ENCODE results near the gene STEAP1. TPM values are rescaled to one million over a fixed set of nuclear protein-coding genes. Genes with fewer than 3 reads are reported as not detected.

Gene STEAP1
- total RNA-seq, 1 donor from 2014 or later, result 1.2 TPM

GRCh38 chr7:90165724-90166123, 11.5 kb downstream of the STEAP1 start:
- H3K27ac ChIP-seq (replicated peaks), result no peak overlapping the region
- DNase-seq, result no peak
- H3K36me3 ChIP-seq, result no peaks in the 10 kb centered on the region
- TF ChIP-seq CTCF (IDR thresholded peaks at IDR 0.05; ENCODE audit: borderline replicate concordance), result no peak
- intact Hi-C loops (cut with micrococcal nuclease), result no loop called here
- H3K9me3 ChIP-seq (replicated peaks), result peaks cover 11% of the 10 kb centered on the region
- H3K27me3 ChIP-seq (ENCODE audit: low read depth), result no peaks in the 10 kb centered on the region
- H3K4me3 ChIP-seq, result no peak overlapping the region
- H3K4me1 ChIP-seq, result no peaks in the 10 kb centered on the region

GRCh38 chr7:90166153-90166552, 11.9 kb downstream of the STEAP1 start:
- H3K27ac ChIP-seq (replicated peaks), result no peak overlapping the region
- no peak overlapping the region for H3K4me3 ChIP-seq
- H3K4me1 ChIP-seq, result no peaks in the 10 kb centered on the region
- DNase-seq, result no peak
- no peak for TF ChIP-seq CTCF (IDR thresholded peaks at IDR 0.05; ENCODE audit: borderline replicate concordance)
- no peaks in the 10 kb centered on the region for H3K27me3 ChIP-seq (ENCODE audit: low read depth)
- H3K9me3 ChIP-seq (replicated peaks), result peaks cover 11% of the 10 kb centered on the region
- intact Hi-C loops (cut with micrococcal nuclease), result no loop called here
- H3K36me3 ChIP-seq, result no peaks in the 10 kb centered on the region

GRCh38 chr7:90167361-90167760, 13.1 kb downstream of the STEAP1 start:
- DNase-seq, result no peak
- Histone ChIP-seq H3K27me3 (ENCODE audit: low read depth) (no peaks in the 10 kb centered on the region), H3K4me1 (no peaks in the 10 kb centered on the region), H3K36me3 (no peaks in the 10 kb centered on the region), H3K4me3 (no peak overlapping the region), H3K9me3 (replicated peaks) (peaks cover 11% of the 10 kb centered on the region), H3K27ac (replicated peaks) (no peak overlapping the region)
- no peak for TF ChIP-seq CTCF (IDR thresholded peaks at IDR 0.05; ENCODE audit: borderline replicate concordance)
- intact Hi-C loops (cut with micrococcal nuclease), result no loop called here

GRCh38 chr7:90169891-90170290, 15.6 kb downstream of the STEAP1 start:
- TF ChIP-seq CTCF (IDR thresholded peaks at IDR 0.05; ENCODE audit: borderline replicate concordance), result no peak
- DNase-seq, result no peak
- no peaks in the 10 kb centered on the region for H3K36me3 ChIP-seq
- H3K4me1 ChIP-seq, result no peaks in the 10 kb centered on the region
- H3K27me3 ChIP-seq (ENCODE audit: low read depth), result no peaks in the 10 kb centered on the region
- no peak overlapping the region for H3K27ac ChIP-seq (replicated peaks)
- intact Hi-C loops (cut with micrococcal nuclease), result no loop called here
- H3K9me3 ChIP-seq (replicated peaks), result peaks cover 11% of the 10 kb centered on the region
- no peak overlapping the region for H3K4me3 ChIP-seq

- TF ChIP-seq CTCF (IDR thresholded peaks at IDR 0.05; ENCODE audit: borderline replicate concordance), result no peak
Observed at GRCh38 chr7:90172121-90172520, 17.9 kb downstream of the STEAP1 start.

GRCh38 chr7:90172624-90173023, 18.4 kb downstream of the STEAP1 start:
- H3K4me3 ChIP-seq, result no peak overlapping the region
- intact Hi-C loops (cut with micrococcal nuclease), result no loop called here
- DNase-seq, result no peak

More at GRCh38 chr7:90172121-90172520, 17.9 kb downstream of the STEAP1 start:
- Histone ChIP-seq H3K27me3 (ENCODE audit: low read depth) (no peaks in the 10 kb centered on the region), H3K4me1 (no peaks in the 10 kb centered on the region), H3K9me3 (replicated peaks) (peaks cover 11% of the 10 kb centered on the region), H3K36me3 (no peaks in the 10 kb centered on the region), H3K4me3 (no peak overlapping the region), H3K27ac (replicated peaks) (no peak overlapping the region)
- intact Hi-C loops (cut with micrococcal nuclease), result no loop called here
- no peak for DNase-seq

More at GRCh38 chr7:90172624-90173023, 18.4 kb downstream of the STEAP1 start:
- H3K4me1 ChIP-seq, result no peaks in the 10 kb centered on the region
- no peaks in the 10 kb centered on the region for H3K27me3 ChIP-seq (ENCODE audit: low read depth)
- no peaks in the 10 kb centered on the region for H3K36me3 ChIP-seq
- peaks cover 11% of the 10 kb centered on the region for H3K9me3 ChIP-seq (replicated peaks)
- no peak for TF ChIP-seq CTCF (IDR thresholded peaks at IDR 0.05; ENCODE audit: borderline replicate concordance)
- H3K27ac ChIP-seq (replicated peaks), result no peak overlapping the region
